ENCODE results near the gene CEP70. TPM values are rescaled to one million over a fixed set of nuclear protein-coding genes. Genes with fewer than 3 reads are reported as not detected.

The CEP70 gene
- polyA plus RNA-seq, 1 donor (not counting 4 experiments of a cell fraction or from before 2014, with no cell fraction given) = 11.4 TPM

GRCh38 chr3:138461246-138461645, 132.8 kb downstream of the CEP70 start:
- H3K27ac ChIP-seq (ENCODE audit: control insufficient read depth, insufficient read depth, low read length) = no peak overlapping the region
- no peaks in the 10 kb centered on the region for H3K79me2 ChIP-seq (ENCODE audit: control insufficient read depth, insufficient read depth, low read length)
- no peaks in the 10 kb centered on the region for H3K9me1 ChIP-seq (ENCODE audit: control insufficient read depth, extremely low read depth, insufficient read depth, low read length)
- no peak for TF ChIP-seq EZH2 (IDR thresholded peaks at IDR 0.05; ENCODE audit: low read length)
- no peak for TF ChIP-seq CTCF (optimal IDR thresholded peaks at IDR 0.05 in 1 of 3, IDR thresholded peaks at IDR 0.05 in 1 of 3, conservative IDR thresholded peaks at IDR 0.05 in 1 of 3; ENCODE audit: extremely low read depth in 1 of 3, insufficient read depth in 2 of 3, low read length in 3 of 3)
- H3K27me3 ChIP-seq (ENCODE audit: control insufficient read depth, extremely low read depth, insufficient read depth, low read length) = no peaks in the 10 kb centered on the region
- no peak overlapping the region for H3K4me2 ChIP-seq (ENCODE audit: control insufficient read depth, extremely low read depth, insufficient read depth, low read depth, low read length)
- dilution Hi-C loops (cut with MboI; ENCODE audit: extremely low pct_ligation_motif_present, low sequenced_read_pairs) = no loop called here
- FAIRE-seq = no peak
- H3K36me3 ChIP-seq (ENCODE audit: control insufficient read depth in 2 of 2, extremely low read depth in 1 of 2, insufficient read depth in 2 of 2, low read length in 2 of 2) = no peaks in the 10 kb centered on the region
- no peak overlapping the region for H3K4me3 ChIP-seq (ENCODE audit: control insufficient read depth in 2 of 3, extremely low read depth in 1 of 3, insufficient read depth in 2 of 3, low read depth in 1 of 3, low read length in 3 of 3)
- H3K9ac ChIP-seq (ENCODE audit: control insufficient read depth, extremely low read depth, insufficient read depth, low read length) = no peak overlapping the region
- no peak for DNase-seq (ENCODE audit: low read depth, low spot score)
- H3K4me1 ChIP-seq (ENCODE audit: control insufficient read depth, extremely low read depth, insufficient read depth, low read length) = peaks cover 1% of the 10 kb centered on the region
- no peaks in the 10 kb centered on the region for H3K9me3 ChIP-seq (ENCODE audit: control insufficient read depth, low read depth, low read length)
- no peak overlapping the region for H2AFZ ChIP-seq (ENCODE audit: control insufficient read depth, low read length)
- H4K20me1 ChIP-seq (ENCODE audit: control insufficient read depth, extremely low read depth, insufficient read depth, low read length) = no peaks in the 10 kb centered on the region

- no peak overlapping the region for H3K4me2 ChIP-seq (ENCODE audit: control insufficient read depth, extremely low read depth, insufficient read depth, low read depth, low read length)
- no peaks in the 10 kb centered on the region for H3K9me1 ChIP-seq (ENCODE audit: control insufficient read depth, extremely low read depth, insufficient read depth, low read length)
- no peaks in the 10 kb centered on the region for H3K36me3 ChIP-seq (ENCODE audit: control insufficient read depth in 2 of 2, extremely low read depth in 1 of 2, insufficient read depth in 2 of 2, low read length in 2 of 2)
- no peak overlapping the region for H2AFZ ChIP-seq (ENCODE audit: control insufficient read depth, low read length)
- H3K4me3 ChIP-seq (ENCODE audit: control insufficient read depth in 2 of 3, extremely low read depth in 1 of 3, insufficient read depth in 2 of 3, low read depth in 1 of 3, low read length in 3 of 3) = no peak overlapping the region
- dilution Hi-C loops (cut with MboI; ENCODE audit: extremely low pct_ligation_motif_present, low sequenced_read_pairs) = no loop called here
- H3K27ac ChIP-seq (ENCODE audit: control insufficient read depth, insufficient read depth, low read length) = no peak overlapping the region
- no peaks in the 10 kb centered on the region for H3K9me3 ChIP-seq (ENCODE audit: control insufficient read depth, low read depth, low read length)
- no peak overlapping the region for H3K9ac ChIP-seq (ENCODE audit: control insufficient read depth, extremely low read depth, insufficient read depth, low read length)
- FAIRE-seq = no peak
- H3K27me3 ChIP-seq (ENCODE audit: control insufficient read depth, extremely low read depth, insufficient read depth, low read length) = no peaks in the 10 kb centered on the region
- H3K4me1 ChIP-seq (ENCODE audit: control insufficient read depth, extremely low read depth, insufficient read depth, low read length) = peaks cover 7% of the 10 kb centered on the region
- TF ChIP-seq CTCF (optimal IDR thresholded peaks at IDR 0.05 in 1 of 3, IDR thresholded peaks at IDR 0.05 in 1 of 3, conservative IDR thresholded peaks at IDR 0.05 in 1 of 3; ENCODE audit: extremely low read depth in 1 of 3, insufficient read depth in 2 of 3, low read length in 3 of 3) = no peak
- no peak for TF ChIP-seq EZH2 (IDR thresholded peaks at IDR 0.05; ENCODE audit: low read length)
- no peaks in the 10 kb centered on the region for H4K20me1 ChIP-seq (ENCODE audit: control insufficient read depth, extremely low read depth, insufficient read depth, low read length)
- no peaks in the 10 kb centered on the region for H3K79me2 ChIP-seq (ENCODE audit: control insufficient read depth, insufficient read depth, low read length)
- DNase-seq (ENCODE audit: low read depth, low spot score) = no peak
Observed at GRCh38 chr3:138460536-138461205, 133.4 kb downstream of the CEP70 start.
